Measurements from ENCODE around the gene ERVFRD-1. TPM values are rescaled to one million over a fixed set of nuclear protein-coding genes. Genes with fewer than 3 reads are reported as not detected.
"Not testable (repeated sequence)": the region's sequence is repeated elsewhere in the genome, so short reads cannot be mapped to it uniquely, and the experiment has no call there.

Gene ERVFRD-1
- total RNA-seq, 2 donors from 2014 or later: not detected

GRCh38 chr6:11120271-11121005 lies 8.9 kb upstream of the ERVFRD-1 start:
- WGBS, 2 experiments (ENCODE audit: insufficient coverage in 1 of 2, insufficient read length in 1 of 2): 90 to 91% methylated on average over 4 of the region's 4 CpGs
- no peak overlapping the region for H3K4me3 Mint-ChIP-seq
- no peak for TF ChIP-seq CTCF (conservative IDR thresholded peaks at IDR 0.05)

GRCh38 chr6:11115808-11116536 lies 4.4 kb upstream of the ERVFRD-1 start:
- H3K4me3 Mint-ChIP-seq; H3K9me3 ChIP-seq (ENCODE audit: control insufficient read depth, low read length); H3K9ac ChIP-seq (ENCODE audit: extremely low read depth, low read length, poor library complexity, severe bottlenecking); H3K4me1 ChIP-seq (ENCODE audit: control insufficient read depth, insufficient read depth, low read length); H3K27me3 ChIP-seq (ENCODE audit: control insufficient read depth, insufficient read depth, low read length, poor library complexity, severe bottlenecking); H3K27ac Mint-ChIP-seq; DNase-seq; H3K9me3 Mint-ChIP-seq; H3K36me3 ChIP-seq (ENCODE audit: control insufficient read depth, insufficient read depth, low read length); H3K27me3 Mint-ChIP-seq (ENCODE audit: insufficient read depth); H3K27ac ChIP-seq (ENCODE audit: low read depth, low read length); H3K4me3 ChIP-seq (ENCODE audit: low read length); H3K36me3 Mint-ChIP-seq (ENCODE audit: low read depth); H3K4me1 Mint-ChIP-seq: not testable (repeated sequence)
- 78 to 94% methylated on average over 6 to 11 of the region's 11 CpGs for WGBS, 2 experiments (ENCODE audit: insufficient coverage in 1 of 2, insufficient read length in 1 of 2)

More at GRCh38 chr6:11120271-11121005, 8.9 kb upstream of the ERVFRD-1 start:
- no peak overlapping the region for H3K4me3 ChIP-seq (ENCODE audit: low read length)
- no peaks in the 10 kb centered on the region for H3K4me1 ChIP-seq (ENCODE audit: control insufficient read depth, insufficient read depth, low read length)
- Mint-ChIP-seq H3K36me3 (ENCODE audit: low read depth) (peaks cover 5% of the 10 kb centered on the region), H3K27me3 (ENCODE audit: insufficient read depth) (no peaks in the 10 kb centered on the region), H3K27ac (no peak overlapping the region), H3K9me3 (no peaks in the 10 kb centered on the region), H3K4me1 (peaks cover 4% of the 10 kb centered on the region)
- DNase-seq: no peak
- H3K9me3 ChIP-seq (ENCODE audit: control insufficient read depth, low read length): no peaks in the 10 kb centered on the region
- no peaks in the 10 kb centered on the region for H3K27me3 ChIP-seq (ENCODE audit: control insufficient read depth, insufficient read depth, low read length, poor library complexity, severe bottlenecking)
- H3K9ac ChIP-seq (ENCODE audit: extremely low read depth, low read length, poor library complexity, severe bottlenecking): no peak overlapping the region
- no peak overlapping the region for H3K27ac ChIP-seq (ENCODE audit: low read depth, low read length)
- no peaks in the 10 kb centered on the region for H3K36me3 ChIP-seq (ENCODE audit: control insufficient read depth, insufficient read depth, low read length)

GRCh38 chr6:11113038-11113437 lies 1.5 kb upstream of the ERVFRD-1 start:
- H3K4me3 Mint-ChIP-seq: no peak overlapping the region
- Histone ChIP-seq H3K4me3 (ENCODE audit: low read length) (no peak overlapping the region), H3K9me3 (ENCODE audit: control insufficient read depth, low read length) (no peaks in the 10 kb centered on the region), H3K36me3 (ENCODE audit: control insufficient read depth, insufficient read depth, low read length) (no peaks in the 10 kb centered on the region), H3K4me1 (ENCODE audit: control insufficient read depth, insufficient read depth, low read length) (no peaks in the 10 kb centered on the region), H3K27ac (ENCODE audit: low read depth, low read length) (no peak overlapping the region), H3K9ac (ENCODE audit: extremely low read depth, low read length, poor library complexity, severe bottlenecking) (no peak overlapping the region), H3K27me3 (ENCODE audit: control insufficient read depth, insufficient read depth, low read length, poor library complexity, severe bottlenecking) (no peaks in the 10 kb centered on the region)
- H3K4me1 Mint-ChIP-seq: peaks cover 17% of the 10 kb centered on the region
- no peaks in the 10 kb centered on the region for H3K27me3 Mint-ChIP-seq (ENCODE audit: insufficient read depth)
- no peak for TF ChIP-seq CTCF (conservative IDR thresholded peaks at IDR 0.05)
- no peaks in the 10 kb centered on the region for H3K9me3 Mint-ChIP-seq
- 98% methylated on average over 4 of the region's 4 CpGs; no CpG with 5 or more reads in 1 of the 2 experiments for WGBS, 2 experiments (ENCODE audit: insufficient coverage in 1 of 2, insufficient read length in 1 of 2)
- no peak overlapping the region for H3K27ac Mint-ChIP-seq
- peaks cover 3% of the 10 kb centered on the region for H3K36me3 Mint-ChIP-seq (ENCODE audit: low read depth)
- no peak for DNase-seq
